KMS-11 (cell line): ENCODE measurements around the gene HIC2.
"Not testable (repeated sequence)": the region's sequence is repeated elsewhere in the genome, so short reads cannot be mapped to it uniquely, and the experiment has no call there.

Experiments
- H2AFZ ChIP-seq: fragments of 200-600 bp; sonication (generic); 2 replicates; pipeline ENCODE4 v1.6.1; 2016; ENCODE audit warnings: antibody characterized with exemption, mixed run types, low read depth
- H3K27ac ChIP-seq: fragments of 200-600 bp; sonication (generic); 2 replicates; pipeline ENCODE4 v1.6.1; 2016; ENCODE audit warnings: mild to moderate bottlenecking, mixed run types
- H3K27me3 ChIP-seq: fragments of 200-600 bp; sonication (generic); 2 replicates; pipeline ENCODE4 v1.6.1; 2017; ENCODE audit warnings: mild to moderate bottlenecking, low read depth, mixed run types, moderate library complexity; ENCODE audit not compliant: insufficient read depth
- H3K36me3 ChIP-seq: fragments of 200-600 bp; sonication (generic); 2 replicates; pipeline ENCODE4 v1.6.1; 2017; ENCODE audit warnings: mild to moderate bottlenecking, mixed run types; ENCODE audit not compliant: insufficient read depth
- H3K4me1 ChIP-seq: fragments of 200-600 bp; sonication (generic); 2 replicates; pipeline ENCODE4 v1.6.1; 2016; ENCODE audit warnings: mild to moderate bottlenecking, low read depth, mixed run types; ENCODE audit not compliant: poor library complexity, severe bottlenecking
- H3K4me2 ChIP-seq: fragments of 200-600 bp; sonication (generic); 2 replicates; pipeline ENCODE4 v1.7.0; 2016; ENCODE audit warnings: mild to moderate bottlenecking, mixed run types
- H3K4me3 ChIP-seq: fragments of 200-600 bp; sonication (generic); IDR thresholded peaks from 2 replicates; pipeline ENCODE4 v1.6.1; 2017; ENCODE audit warnings: low read depth, low read length, mixed read lengths; ENCODE audit not compliant: insufficient read depth
- H3K79me2 ChIP-seq: fragments of 200-600 bp; sonication (generic); 2 replicates; pipeline ENCODE4 v1.6.1; 2016; ENCODE audit warnings: low read depth, mixed run types; ENCODE audit not compliant: insufficient read depth
- H3K9ac ChIP-seq: fragments of 200-600 bp; sonication (generic); 2 replicates; pipeline ENCODE4 v1.6.1; 2016; ENCODE audit warnings: mild to moderate bottlenecking, mixed run types
- H4K20me1 ChIP-seq: fragments of 200-600 bp; sonication (generic); 2 replicates; pipeline ENCODE4 v1.6.1; 2016; ENCODE audit warnings: mild to moderate bottlenecking, mixed run types; ENCODE audit not compliant: insufficient read depth
- CTCF ChIP-seq: fragments of 200-600 bp; sonication (generic); conservative IDR thresholded peaks from 2 replicates; pipeline ENCODE4 v1.6.1; 2017; ENCODE audit warnings: low read depth, mild to moderate bottlenecking, antibody characterized with exemption, low read length, moderate library complexity, mixed read lengths

Gene HIC2

GRCh38 chr22:21449531-21450319 lies 32.6 kb downstream of the HIC2 start:
- Histone ChIP-seq H3K27me3 (no peaks in the 10 kb centered on the region), H3K4me3 (no peak overlapping the region), H3K9ac (no peak overlapping the region), H3K4me1 (no peaks in the 10 kb centered on the region), H2AFZ (no peak overlapping the region), H3K4me2 (no peak overlapping the region), H4K20me1 (no peaks in the 10 kb centered on the region), H3K27ac (no peak overlapping the region), H3K36me3 (no peaks in the 10 kb centered on the region), H3K79me2 (no peaks in the 10 kb centered on the region)
- TF ChIP-seq CTCF, result no peak

GRCh38 chr22:21450320-21450831 lies 33.2 kb downstream of the HIC2 start:
- Histone ChIP-seq H3K4me3 (no peak overlapping the region), H2AFZ (no peak overlapping the region), H3K27ac (no peak overlapping the region), H3K9ac (no peak overlapping the region), H3K79me2 (no peaks in the 10 kb centered on the region), H3K27me3 (no peaks in the 10 kb centered on the region), H3K4me2 (no peak overlapping the region), H3K36me3 (no peaks in the 10 kb centered on the region), H4K20me1 (no peaks in the 10 kb centered on the region), H3K4me1 (no peaks in the 10 kb centered on the region)
- TF ChIP-seq CTCF, result no peak

GRCh38 chr22:21450858-21451353 lies 33.7 kb downstream of the HIC2 start:
- H3K9ac ChIP-seq, result no peak overlapping the region
- H3K36me3 ChIP-seq, result no peaks in the 10 kb centered on the region
- no peak overlapping the region for H3K4me2 ChIP-seq
- no peak overlapping the region for H3K4me3 ChIP-seq
- no peak overlapping the region for H2AFZ ChIP-seq
- no peaks in the 10 kb centered on the region for H3K79me2 ChIP-seq
- H3K27ac ChIP-seq, result no peak overlapping the region
- H3K4me1 ChIP-seq, result no peaks in the 10 kb centered on the region
- no peak for TF ChIP-seq CTCF
- no peaks in the 10 kb centered on the region for H4K20me1 ChIP-seq
- no peaks in the 10 kb centered on the region for H3K27me3 ChIP-seq

- Histone ChIP-seq H4K20me1 (no peaks in the 10 kb centered on the region), H3K36me3 (no peaks in the 10 kb centered on the region), H3K9ac (no peak overlapping the region), H3K4me3 (no peak overlapping the region), H3K4me1 (no peaks in the 10 kb centered on the region), H3K27ac (no peak overlapping the region), H3K27me3 (no peaks in the 10 kb centered on the region), H2AFZ (no peak overlapping the region), H3K79me2 (no peaks in the 10 kb centered on the region), H3K4me2 (no peak overlapping the region)
- no peak for TF ChIP-seq CTCF
Observed at GRCh38 chr22:21451545-21452520, 34.7 kb downstream of the HIC2 start.

- not testable (repeated sequence) for H3K4me1 ChIP-seq, H3K79me2 ChIP-seq, H3K4me2 ChIP-seq, H4K20me1 ChIP-seq, H3K36me3 ChIP-seq, H3K4me3 ChIP-seq, H3K27ac ChIP-seq, H2AFZ ChIP-seq, H3K9ac ChIP-seq, H3K27me3 ChIP-seq
Observed at GRCh38 chr22:21452666-21453065, 35.5 kb downstream of the HIC2 start.

GRCh38 chr22:21454998-21455333 lies 37.8 kb downstream of the HIC2 start:
- H3K27me3 ChIP-seq, H3K36me3 ChIP-seq, H3K4me3 ChIP-seq, H2AFZ ChIP-seq, H3K4me2 ChIP-seq, H4K20me1 ChIP-seq, H3K27ac ChIP-seq, H3K9ac ChIP-seq, H3K4me1 ChIP-seq, H3K79me2 ChIP-seq: not testable (repeated sequence)
